Mesendoderm (in vitro differentiated cells): Measurements from ENCODE around the gene COX14.
A peak's percentile ranks its signal among the peaks of the same experiment; 100 is the strongest.

Experiments
- DNase-seq: peaks from one replicate; pipeline ENCODE4 v3.0.0; 2013
- H2AK5ac ChIP-seq: 2 replicates; pipeline ENCODE4 v1.6.1; 2013; ENCODE audit warnings: low read length, inconsistent platforms
- H2BK120ac ChIP-seq: 2 replicates; pipeline ENCODE4 v1.6.1; 2013; ENCODE audit warnings: low read depth, mild to moderate bottlenecking, low read length, moderate library complexity, mixed read lengths
- H2BK15ac ChIP-seq: replicated peaks from 2 replicates; pipeline ENCODE4 v1.6.1; 2013; ENCODE audit warnings: low read depth, mild to moderate bottlenecking, moderate library complexity
- H2BK5ac ChIP-seq: 2 replicates; pipeline ENCODE4 v1.6.1; 2013; ENCODE audit warnings: low read length, inconsistent platforms
- H3K18ac ChIP-seq: 2 replicates; pipeline ENCODE4 v1.6.1; 2013; ENCODE audit warnings: mild to moderate bottlenecking, low read length, mixed read lengths
- H3K23ac ChIP-seq: one replicate; pipeline ENCODE4 v1.6.1; 2013; ENCODE audit warnings: low read length
- H3K27ac ChIP-seq: 2 replicates; pipeline ENCODE4 v1.5.1; 2013; ENCODE audit warnings: low read depth, mild to moderate bottlenecking, inconsistent platforms, low read length, moderate library complexity
- H3K27me3 ChIP-seq: 2 replicates; pipeline ENCODE4 v1.6.1; 2013; ENCODE audit warnings: low read length, control low read depth, mild to moderate bottlenecking, inconsistent platforms; ENCODE audit not compliant: insufficient read depth, poor library complexity
- H3K36me3 ChIP-seq: 2 replicates; pipeline ENCODE4 v1.6.1; 2013; ENCODE audit warnings: low read length, inconsistent platforms; ENCODE audit not compliant: control insufficient read depth, insufficient read depth
- H3K4ac ChIP-seq: one replicate; pipeline ENCODE4 v1.6.1; 2013; ENCODE audit warnings: low read depth, mild to moderate bottlenecking, low read length, moderate library complexity
- H3K4me1 ChIP-seq: 2 replicates; pipeline ENCODE4 v1.6.1; 2013; ENCODE audit warnings: low read depth, low read length, inconsistent platforms; ENCODE audit not compliant: control insufficient read depth
- H3K4me2 ChIP-seq: 2 replicates; pipeline ENCODE4 v1.6.1; 2013; ENCODE audit warnings: low read length
- H3K4me3 ChIP-seq: 2 replicates; pipeline ENCODE4 v1.5.1; 2013; ENCODE audit warnings: mild to moderate bottlenecking, low read length
- H3K56ac ChIP-seq: one replicate; pipeline ENCODE4 v1.6.1; 2013; ENCODE audit warnings: low read length
- H3K79me1 ChIP-seq: 2 replicates; pipeline ENCODE4 v1.6.1; 2013; ENCODE audit warnings: low read length, inconsistent platforms
- H3K79me2 ChIP-seq: 2 replicates; pipeline ENCODE4 v1.6.1; 2013; ENCODE audit warnings: mild to moderate bottlenecking, low read length; ENCODE audit not compliant: control insufficient read depth, insufficient read depth
- H3K9ac ChIP-seq: 2 replicates; pipeline ENCODE4 v1.6.1; 2013; ENCODE audit warnings: low read length, inconsistent platforms
- H4K5ac ChIP-seq: one replicate; pipeline ENCODE4 v1.6.1; 2013; ENCODE audit warnings: low read length
- H4K8ac ChIP-seq: one replicate; pipeline ENCODE4 v1.6.1; 2013; ENCODE audit warnings: low read depth, mild to moderate bottlenecking, control low read depth, low read length, moderate library complexity
- WGBS: extraction: QIAGEN DNeasy Blood & Tissue Kit; methylation state at CpG from one replicate; pipeline ENCODE4 v1.1.7; 2013; ENCODE audit warnings: low lambda C conversion rate, missing lambda C conversion rate; ENCODE audit not compliant: insufficient coverage; ENCODE audit errors: extremely low coverage; 5-methylcytosine and 5-hydroxymethylcytosine counted together

Gene COX14

GRCh38 chr12:50069539-50069938 is 42.5 kb upstream of the COX14 start:
- H4K8ac ChIP-seq, result no peak overlapping the region
- no peak overlapping the region for H2BK5ac ChIP-seq
- H3K23ac ChIP-seq, result no peak overlapping the region
- H3K4me1 ChIP-seq, result peaks cover 3% of the 10 kb centered on the region
- H3K4me3 ChIP-seq, result no peak overlapping the region
- H3K27me3 ChIP-seq, result no peaks in the 10 kb centered on the region
- no peak overlapping the region for H3K9ac ChIP-seq
- no peaks in the 10 kb centered on the region for H3K79me2 ChIP-seq
- no peak overlapping the region for H3K18ac ChIP-seq
- no peak overlapping the region for H3K56ac ChIP-seq
- WGBS, result no CpG with 5 or more reads among the region's 3 CpGs
- H3K4me2 ChIP-seq, result no peak overlapping the region
- H2AK5ac ChIP-seq, result no peak overlapping the region
- peak; percentile 36 for DNase-seq
- no peaks in the 10 kb centered on the region for H3K36me3 ChIP-seq
- no peak overlapping the region for H4K5ac ChIP-seq
- H3K27ac ChIP-seq, result no peak overlapping the region
- H2BK15ac ChIP-seq, result no peak overlapping the region
- H2BK120ac ChIP-seq, result no peak overlapping the region
- no peaks in the 10 kb centered on the region for H3K79me1 ChIP-seq
- no peak overlapping the region for H3K4ac ChIP-seq

- DNase-seq, result peak; percentile 92
- H3K18ac ChIP-seq, result no peak overlapping the region
- no peak overlapping the region for H2BK5ac ChIP-seq
- H3K23ac ChIP-seq, result no peak overlapping the region
- WGBS, result no CpG with 5 or more reads among the region's 9 CpGs
- H3K4ac ChIP-seq, result no peak overlapping the region
- no peak overlapping the region for H4K5ac ChIP-seq
- H3K56ac ChIP-seq, result peak overlapping the region; percentile 52
- no peaks in the 10 kb centered on the region for H3K79me1 ChIP-seq
- peaks cover 3% of the 10 kb centered on the region for H3K4me1 ChIP-seq
- no peak overlapping the region for H3K27ac ChIP-seq
- H3K27me3 ChIP-seq, result no peaks in the 10 kb centered on the region
- no peak overlapping the region for H4K8ac ChIP-seq
- H3K4me3 ChIP-seq, result no peak overlapping the region
- no peak overlapping the region for H3K9ac ChIP-seq
- H3K4me2 ChIP-seq, result no peak overlapping the region
- no peaks in the 10 kb centered on the region for H3K79me2 ChIP-seq
- H2AK5ac ChIP-seq, result no peak overlapping the region
- no peaks in the 10 kb centered on the region for H3K36me3 ChIP-seq
- H2BK15ac ChIP-seq, result no peak overlapping the region
- H2BK120ac ChIP-seq, result no peak overlapping the region
Observed at GRCh38 chr12:50070314-50071060, 41.5 kb upstream of the COX14 start.

GRCh38 chr12:50072198-50072907 is 39.7 kb upstream of the COX14 start:
- no peaks in the 10 kb centered on the region for H3K79me2 ChIP-seq
- H2AK5ac ChIP-seq, result no peak overlapping the region
- WGBS, result no CpG with 5 or more reads among the region's 10 CpGs
- H2BK120ac ChIP-seq, result no peak overlapping the region
- H3K27me3 ChIP-seq, result no peaks in the 10 kb centered on the region
- no peak overlapping the region for H3K18ac ChIP-seq
- peak; percentile 45 for DNase-seq
- H2BK5ac ChIP-seq, result no peak overlapping the region
- H4K5ac ChIP-seq, result no peak overlapping the region
- peaks cover 3% of the 10 kb centered on the region for H3K4me1 ChIP-seq
- no peak overlapping the region for H3K4ac ChIP-seq
- no peak overlapping the region for H3K23ac ChIP-seq
- no peak overlapping the region for H3K4me3 ChIP-seq
- no peaks in the 10 kb centered on the region for H3K79me1 ChIP-seq
- H3K27ac ChIP-seq, result no peak overlapping the region
- H3K9ac ChIP-seq, result no peak overlapping the region
- H3K4me2 ChIP-seq, result no peak overlapping the region
- H4K8ac ChIP-seq, result no peak overlapping the region
- no peaks in the 10 kb centered on the region for H3K36me3 ChIP-seq
- H3K56ac ChIP-seq, result peak overlapping the region; percentile 35
- H2BK15ac ChIP-seq, result no peak overlapping the region

GRCh38 chr12:50073206-50073605 is 38.8 kb upstream of the COX14 start:
- H3K79me2 ChIP-seq, result no peaks in the 10 kb centered on the region
- H4K8ac ChIP-seq, result no peak overlapping the region
- no peak overlapping the region for H3K9ac ChIP-seq
- no peak overlapping the region for H4K5ac ChIP-seq
- H3K23ac ChIP-seq, result no peak overlapping the region
- no peak overlapping the region for H2AK5ac ChIP-seq
- H2BK120ac ChIP-seq, result no peak overlapping the region
- H3K79me1 ChIP-seq, result no peaks in the 10 kb centered on the region
- H3K4me2 ChIP-seq, result no peak overlapping the region
- no peak overlapping the region for H2BK15ac ChIP-seq
- DNase-seq, result no peak
- H3K27ac ChIP-seq, result no peak overlapping the region
- H2BK5ac ChIP-seq, result no peak overlapping the region
- H3K36me3 ChIP-seq, result no peaks in the 10 kb centered on the region
- no CpG with 5 or more reads among the region's 7 CpGs for WGBS
- no peak overlapping the region for H3K56ac ChIP-seq
- H3K4me3 ChIP-seq, result no peak overlapping the region
- no peak overlapping the region for H3K4ac ChIP-seq
- no peak overlapping the region for H3K18ac ChIP-seq
- H3K27me3 ChIP-seq, result no peaks in the 10 kb centered on the region
- H3K4me1 ChIP-seq, result peaks cover 3% of the 10 kb centered on the region

- no peak overlapping the region for H4K8ac ChIP-seq
- no peak overlapping the region for H3K56ac ChIP-seq
- no peak overlapping the region for H2BK120ac ChIP-seq
- no peaks in the 10 kb centered on the region for H3K36me3 ChIP-seq
- H3K9ac ChIP-seq, result no peak overlapping the region
- no peak for DNase-seq
- no peak overlapping the region for H2BK15ac ChIP-seq
- H4K5ac ChIP-seq, result no peak overlapping the region
- H3K4me3 ChIP-seq, result no peak overlapping the region
- H3K79me2 ChIP-seq, result no peaks in the 10 kb centered on the region
- H3K27ac ChIP-seq, result no peak overlapping the region
- H3K79me1 ChIP-seq, result no peaks in the 10 kb centered on the region
- H3K18ac ChIP-seq, result no peak overlapping the region
- no peak overlapping the region for H2AK5ac ChIP-seq
- WGBS, result no CpG with 5 or more reads among the region's 10 CpGs
- H2BK5ac ChIP-seq, result no peak overlapping the region
- H3K4me1 ChIP-seq, result peaks cover 3% of the 10 kb centered on the region
- no peak overlapping the region for H3K23ac ChIP-seq
- H3K4ac ChIP-seq, result no peak overlapping the region
- no peaks in the 10 kb centered on the region for H3K27me3 ChIP-seq
- H3K4me2 ChIP-seq, result no peak overlapping the region
Observed at GRCh38 chr12:50073712-50074111, 38.3 kb upstream of the COX14 start.
